C1 segment of cervical spinal cord (tissue), 14 donors: ENCODE measurements around the gene SGF29.
"Not testable (repeated sequence)": the region's sequence is repeated elsewhere in the genome, so short reads cannot be mapped to it uniquely, and the experiment has no call there.

Source experiments
- DNase-seq, 14 donors: peaks; one replicate each; lab custom pipeline; 2025; lab: John Stamatoyannopoulos, UW

Gene SGF29

GRCh38 chr16:28532940-28533647, 20.6 kb upstream of the SGF29 start:
- DNase-seq, result no peak

- DNase-seq, result peak in 1 of 14 donors; percentile 32
These were observed 19.0 kb upstream of the SGF29 start for GRCh38 chr16:28534542-28535373.

GRCh38 chr16:28537076-28537475, 16.6 kb upstream of the SGF29 start:
- DNase-seq, result no peak

GRCh38 chr16:28537964-28538732, 15.6 kb upstream of the SGF29 start:
- DNase-seq, result peak in 1 of 14 donors; percentile 4

- peak; percentile 6 to 94 (median 65) for DNase-seq
These were observed 14.8 kb upstream of the SGF29 start, which contains the start of gene NUPR1 for GRCh38 chr16:28538733-28539596. Gene NUPR1, minus strand, starts transcription at chr16:28538974. Its CDS starts 67 bp downstream, at chr16:28538907.

GRCh38 chr16:28540346-28540745, 13.4 kb upstream of the SGF29 start:
- DNase-seq, result no peak

GRCh38 chr16:28542646-28543045, 11.1 kb upstream of the SGF29 start:
- DNase-seq, result no peak

GRCh38 chr16:28543072-28543471, 10.6 kb upstream of the SGF29 start:
- peak in 8 of 14 donors; percentile 4 to 54 (median 18) for DNase-seq

- no peak for DNase-seq
These were observed 8.7 kb upstream of the SGF29 start for GRCh38 chr16:28544998-28545397.

GRCh38 chr16:28545964-28546363, 7.8 kb upstream of the SGF29 start:
- DNase-seq, result not testable (repeated sequence)

- no peak for DNase-seq
These were observed 7.1 kb upstream of the SGF29 start for GRCh38 chr16:28546626-28547025.

GRCh38 chr16:28548306-28548802, 5.4 kb upstream of the SGF29 start:
- no peak for DNase-seq

- DNase-seq, result no peak
These were observed 4.3 kb upstream of the SGF29 start for GRCh38 chr16:28549301-28549899.

GRCh38 chr16:28554634-28555423, 1.1 kb downstream of the SGF29 start:
- DNase-seq, result no peak

- no peak for DNase-seq
These were observed 1.8 kb downstream of the SGF29 start for GRCh38 chr16:28555561-28555960.

GRCh38 chr16:28556914-28557320, 3.2 kb downstream of the SGF29 start:
- DNase-seq, result no peak

- DNase-seq, result no peak
These were observed 4.7 kb downstream of the SGF29 start for GRCh38 chr16:28558456-28558855.

GRCh38 chr16:28561557-28562187, 8.0 kb downstream of the SGF29 start:
- DNase-seq, result no peak

- DNase-seq, result no peak
These were observed 8.5 kb downstream of the SGF29 start for GRCh38 chr16:28562199-28562598.
